OCI-LY3 (cell line): Measurements from ENCODE around the gene CDH23.

Experiments used
- H2AFZ ChIP-seq: fragments of 200-600, 300-600 bp; shearing (Covaris generic); 2 replicates; pipeline ENCODE4 v1.6.0; 2014; ENCODE audit warnings: antibody characterized with exemption, low read depth, low read length
- H3K27ac ChIP-seq: fragments of 200-600, 300-600 bp; sonication (generic); 2 replicates; pipeline ENCODE4 v1.5.1; 2014; ENCODE audit warnings: mild to moderate bottlenecking, low read length, moderate library complexity, mixed read lengths
- H3K27me3 ChIP-seq: fragments of 200-600, 300-600 bp; sonication (generic); 2 replicates; pipeline ENCODE4 v1.6.1; 2014; ENCODE audit warnings: low read depth, low read length, mixed read lengths
- H3K36me3 ChIP-seq: fragments of 200-600, 300-600 bp; sonication (generic); replicated peaks from 2 replicates; pipeline ENCODE3; 2014; ENCODE audit warnings: low read depth, low read length, mixed read lengths
- H3K4me1 ChIP-seq: fragments of 300-600, 200-600 bp; sonication (generic); 2 replicates; pipeline ENCODE4 v1.6.1; 2014; ENCODE audit warnings: low read length, mixed read lengths
- H3K4me2 ChIP-seq: fragments of 200-600, 300-600 bp; sonication (generic); 2 replicates; pipeline ENCODE4 v1.6.1; 2014; ENCODE audit warnings: low read length, mixed read lengths
- H3K4me3 ChIP-seq: fragments of 300-600, 200-600 bp; sonication (generic); 2 replicates; pipeline ENCODE4 v1.5.1; 2014; ENCODE audit warnings: antibody characterized with exemption, mild to moderate bottlenecking, low read length, moderate library complexity
- H3K79me2 ChIP-seq: fragments of 300-600, 200-600 bp; shearing (Covaris generic); 2 replicates; pipeline ENCODE4 v1.6.1; 2014; ENCODE audit warnings: mild to moderate bottlenecking, low read length, mixed read lengths
- H3K9ac ChIP-seq: fragments of 300-600, 200-600 bp; shearing (Covaris generic); 2 replicates; pipeline ENCODE4 v1.6.0; 2014; ENCODE audit warnings: mild to moderate bottlenecking, low read length, moderate library complexity
- H3K9me3 ChIP-seq: fragments of 200-600, 300-600 bp; shearing (Covaris generic); 2 replicates; pipeline ENCODE4 v1.6.1; 2014; ENCODE audit warnings: low read length, mixed read lengths; ENCODE audit not compliant: insufficient read depth
- H4K20me1 ChIP-seq: fragments of 200-600, 300-600 bp; sonication (generic); 2 replicates; pipeline ENCODE4 v1.6.1; 2016; ENCODE audit warnings: low read length, mixed read lengths; ENCODE audit not compliant: insufficient read depth
- EZH2phosphoT487 ChIP-seq: fragments of 200-600 bp; shearing (Covaris generic); IDR thresholded peaks from 2 replicates; pipeline ENCODE4 v1.6.1; 2018; ENCODE audit warnings: antibody characterized with exemption, mixed run types, low read depth
- TF ChIP-seq, protein P1 (sequence below): fragments of 200-600, 300-600 bp; sonication (generic); IDR thresholded peaks from 2 replicates; pipeline ENCODE4 v1.5.1; 2014; ENCODE audit warnings: antibody characterized with exemption, low read length, low read depth

CDH23 gene

DNA sequence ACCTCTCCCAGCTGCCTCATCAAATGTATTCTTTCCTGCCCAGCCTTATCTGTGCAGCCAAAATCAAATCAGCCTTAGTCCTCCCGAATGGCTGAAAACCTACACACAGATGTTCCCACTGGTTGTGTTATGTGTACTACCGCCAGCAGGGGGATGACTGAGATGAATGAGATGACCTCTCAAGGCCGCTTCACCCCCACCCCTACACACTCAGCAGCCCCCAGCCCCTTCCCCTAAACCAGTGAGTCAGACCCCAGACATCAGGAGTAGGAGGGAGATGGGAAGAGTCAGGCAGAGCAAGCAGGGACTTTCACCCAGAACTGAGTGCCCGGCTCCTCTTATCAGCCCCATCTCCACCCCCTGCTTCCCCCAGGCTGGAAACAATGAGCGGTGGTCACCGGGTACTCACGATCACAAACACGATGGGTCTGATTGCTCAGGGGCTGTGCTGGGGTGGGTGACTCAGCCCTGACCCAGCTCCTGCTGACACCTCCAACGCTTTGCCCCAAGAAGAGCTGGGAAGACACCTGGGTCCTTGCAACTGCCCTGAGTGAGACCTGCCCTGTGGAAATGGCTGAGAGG, 329.4 kb downstream of the CDH23 start:
- peaks cover 50% of the 10 kb centered on the region for H3K4me1 ChIP-seq
- H2AFZ ChIP-seq: no peak overlapping the region
- H3K4me2 ChIP-seq: no peak overlapping the region

DNA sequence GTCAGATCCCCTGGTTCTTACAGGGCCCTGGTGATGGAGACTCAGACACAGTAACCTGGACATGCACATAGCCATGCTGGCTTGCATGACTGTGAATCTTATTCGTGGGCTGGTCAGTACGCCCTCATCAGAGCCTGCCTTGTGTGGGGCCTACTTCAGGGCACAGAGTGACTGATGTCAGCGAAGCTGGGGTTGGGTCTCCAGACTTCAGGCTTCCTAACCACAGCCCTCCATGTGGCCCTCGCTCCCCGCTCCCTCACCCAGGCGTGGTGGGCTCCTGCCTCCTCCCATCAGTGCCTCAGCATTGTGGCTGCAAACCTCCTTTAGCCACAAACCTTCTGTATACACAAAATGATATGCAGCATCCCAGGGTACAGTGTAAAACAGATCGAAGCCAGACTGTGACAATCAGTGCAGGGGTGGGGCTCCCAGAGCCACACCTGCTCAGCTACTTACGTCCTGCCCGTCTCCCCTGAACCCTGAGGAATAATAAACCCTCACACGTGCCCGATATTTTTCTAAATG, 329.9 kb downstream of the CDH23 start:
- H3K79me2 ChIP-seq: no peaks in the 10 kb centered on the region
- peaks cover 50% of the 10 kb centered on the region for H3K4me1 ChIP-seq
- TF ChIP-seq, protein P1, sequence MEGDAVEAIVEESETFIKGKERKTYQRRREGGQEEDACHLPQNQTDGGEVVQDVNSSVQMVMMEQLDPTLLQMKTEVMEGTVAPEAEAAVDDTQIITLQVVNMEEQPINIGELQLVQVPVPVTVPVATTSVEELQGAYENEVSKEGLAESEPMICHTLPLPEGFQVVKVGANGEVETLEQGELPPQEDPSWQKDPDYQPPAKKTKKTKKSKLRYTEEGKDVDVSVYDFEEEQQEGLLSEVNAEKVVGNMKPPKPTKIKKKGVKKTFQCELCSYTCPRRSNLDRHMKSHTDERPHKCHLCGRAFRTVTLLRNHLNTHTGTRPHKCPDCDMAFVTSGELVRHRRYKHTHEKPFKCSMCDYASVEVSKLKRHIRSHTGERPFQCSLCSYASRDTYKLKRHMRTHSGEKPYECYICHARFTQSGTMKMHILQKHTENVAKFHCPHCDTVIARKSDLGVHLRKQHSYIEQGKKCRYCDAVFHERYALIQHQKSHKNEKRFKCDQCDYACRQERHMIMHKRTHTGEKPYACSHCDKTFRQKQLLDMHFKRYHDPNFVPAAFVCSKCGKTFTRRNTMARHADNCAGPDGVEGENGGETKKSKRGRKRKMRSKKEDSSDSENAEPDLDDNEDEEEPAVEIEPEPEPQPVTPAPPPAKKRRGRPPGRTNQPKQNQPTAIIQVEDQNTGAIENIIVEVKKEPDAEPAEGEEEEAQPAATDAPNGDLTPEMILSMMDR: no peak
- no peak overlapping the region for H2AFZ ChIP-seq
- no peaks in the 10 kb centered on the region for H4K20me1 ChIP-seq
- no peaks in the 10 kb centered on the region for H3K9me3 ChIP-seq
- peak overlapping the region; percentile 53; the same call in 1 of the 2 replicates for H3K9ac ChIP-seq
- peak overlapping the region; percentile 53; the same call in 1 of the 2 replicates for H3K4me3 ChIP-seq
- H3K36me3 ChIP-seq: no peaks in the 10 kb centered on the region
- H3K4me2 ChIP-seq: peak overlapping the region; percentile 92
- H3K27ac ChIP-seq: peak overlapping the region; percentile 79
- H3K27me3 ChIP-seq: no peaks in the 10 kb centered on the region

More for the DNA sequence above, 329.4 kb downstream of the CDH23 start:
- Histone ChIP-seq H3K79me2 (no peaks in the 10 kb centered on the region), H3K9me3 (no peaks in the 10 kb centered on the region), H4K20me1 (no peaks in the 10 kb centered on the region), H3K27me3 (no peaks in the 10 kb centered on the region), H3K36me3 (no peaks in the 10 kb centered on the region), H3K4me3 (no peak overlapping the region), H3K27ac (peak overlapping the region; percentile 79; the same call in 1 of the 2 replicates), H3K9ac (no peak overlapping the region)
- TF ChIP-seq EZH2phosphoT487: no peak
- TF ChIP-seq, protein P1: peak; percentile 35

DNA sequence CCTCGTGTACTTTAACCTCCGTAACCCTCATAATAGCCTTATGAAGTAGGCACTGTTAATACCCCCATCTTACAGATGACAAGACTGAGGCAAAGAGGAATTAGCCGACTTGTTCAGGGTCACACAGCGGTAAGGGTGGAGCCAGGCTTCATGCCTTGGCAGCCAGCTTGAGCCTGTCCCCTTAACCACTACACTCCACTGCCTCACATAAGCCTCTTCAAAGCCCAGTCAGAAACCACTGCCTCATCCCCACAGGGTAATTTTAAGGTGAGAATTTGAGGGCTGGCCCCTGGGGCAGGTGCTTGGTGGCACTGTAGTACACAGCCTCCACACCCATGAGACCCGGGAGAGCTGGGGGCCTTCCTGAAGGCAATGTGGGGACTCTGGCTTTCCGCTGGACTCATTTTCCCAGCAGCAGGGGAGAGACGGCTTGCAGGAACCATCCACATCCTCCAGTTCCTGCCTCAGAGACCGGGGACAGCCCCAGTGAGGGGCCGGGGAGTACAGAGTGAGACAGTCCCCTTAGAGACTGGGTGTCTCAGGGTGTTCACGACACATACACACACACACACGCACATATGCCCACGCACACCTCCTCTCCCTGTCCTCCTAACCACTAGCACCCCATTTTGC, 330.5 kb downstream of the CDH23 start:
- no peaks in the 10 kb centered on the region for H4K20me1 ChIP-seq
- H3K4me3 ChIP-seq: peak overlapping the region; percentile 53
- no peak for TF ChIP-seq EZH2phosphoT487
- TF ChIP-seq, protein P1: no peak
- H3K27me3 ChIP-seq: no peaks in the 10 kb centered on the region
- peak overlapping the region; percentile 92 for H3K4me2 ChIP-seq
- H3K4me1 ChIP-seq: peaks cover 50% of the 10 kb centered on the region
- peak overlapping the region; percentile 53; the same call in 1 of the 2 replicates for H3K9ac ChIP-seq
- H3K9me3 ChIP-seq: no peaks in the 10 kb centered on the region
- H2AFZ ChIP-seq: no peak overlapping the region
- no peaks in the 10 kb centered on the region for H3K36me3 ChIP-seq
- H3K27ac ChIP-seq: peak overlapping the region; percentile 79
- no peaks in the 10 kb centered on the region for H3K79me2 ChIP-seq
